LNCAP (cell line): ENCODE results near the gene ZNF407.

Experiments used
- TF ChIP-seq, protein P1 (sequence below): fragments of 450-650 bp; IDR thresholded peaks from 2 replicates; pipeline ENCODE4 v1.5.1; 2017; ENCODE audit warnings: mild to moderate bottlenecking

Gene ZNF407

DNA sequence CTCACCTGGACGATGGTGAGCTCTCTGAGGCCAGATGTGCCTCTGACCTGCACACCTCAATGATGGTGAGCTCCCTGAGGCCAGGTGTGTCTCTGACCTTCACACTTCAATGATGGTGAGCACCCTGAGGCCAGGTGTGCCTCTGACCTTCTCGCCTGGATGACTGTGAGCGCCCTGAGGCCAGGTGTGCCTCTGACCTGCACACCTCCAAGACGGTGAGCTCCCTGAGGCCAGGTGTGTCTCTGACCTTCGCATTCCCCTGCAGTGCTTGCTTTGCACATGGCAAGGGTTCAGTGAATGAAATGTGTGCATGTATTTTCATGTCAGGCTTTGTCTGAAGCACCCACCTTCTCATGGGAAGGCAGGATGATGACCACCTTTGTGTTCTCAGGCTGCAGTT lies 515.8 kb downstream of the ZNF407 start:
- TF ChIP-seq, protein P1, sequence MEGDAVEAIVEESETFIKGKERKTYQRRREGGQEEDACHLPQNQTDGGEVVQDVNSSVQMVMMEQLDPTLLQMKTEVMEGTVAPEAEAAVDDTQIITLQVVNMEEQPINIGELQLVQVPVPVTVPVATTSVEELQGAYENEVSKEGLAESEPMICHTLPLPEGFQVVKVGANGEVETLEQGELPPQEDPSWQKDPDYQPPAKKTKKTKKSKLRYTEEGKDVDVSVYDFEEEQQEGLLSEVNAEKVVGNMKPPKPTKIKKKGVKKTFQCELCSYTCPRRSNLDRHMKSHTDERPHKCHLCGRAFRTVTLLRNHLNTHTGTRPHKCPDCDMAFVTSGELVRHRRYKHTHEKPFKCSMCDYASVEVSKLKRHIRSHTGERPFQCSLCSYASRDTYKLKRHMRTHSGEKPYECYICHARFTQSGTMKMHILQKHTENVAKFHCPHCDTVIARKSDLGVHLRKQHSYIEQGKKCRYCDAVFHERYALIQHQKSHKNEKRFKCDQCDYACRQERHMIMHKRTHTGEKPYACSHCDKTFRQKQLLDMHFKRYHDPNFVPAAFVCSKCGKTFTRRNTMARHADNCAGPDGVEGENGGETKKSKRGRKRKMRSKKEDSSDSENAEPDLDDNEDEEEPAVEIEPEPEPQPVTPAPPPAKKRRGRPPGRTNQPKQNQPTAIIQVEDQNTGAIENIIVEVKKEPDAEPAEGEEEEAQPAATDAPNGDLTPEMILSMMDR = no peak

DNA sequence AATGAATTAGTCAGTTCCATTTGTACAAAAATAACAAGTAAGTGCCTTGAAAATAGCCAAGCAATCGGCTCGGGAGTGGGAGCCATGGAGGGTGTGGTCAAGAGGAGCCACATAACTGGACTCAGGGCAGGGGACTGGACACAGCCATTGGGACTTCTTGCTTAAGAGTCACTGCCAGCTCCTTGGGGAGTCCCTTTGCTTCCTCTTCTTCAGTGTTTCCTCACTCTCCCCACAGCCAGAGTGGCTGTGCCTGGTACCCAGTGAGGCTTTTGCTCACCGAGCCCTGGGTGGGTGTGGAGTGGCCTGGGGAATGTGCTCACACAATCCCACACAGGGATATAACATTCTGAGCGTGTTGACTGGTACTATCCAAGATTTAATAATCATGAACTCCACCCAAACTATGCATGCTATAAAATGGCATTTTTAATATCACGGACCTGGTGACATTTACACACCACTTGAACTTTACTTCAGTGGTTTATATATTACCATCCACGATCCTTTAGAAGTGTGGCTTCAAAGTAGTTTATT lies 516.6 kb downstream of the ZNF407 start:
- TF ChIP-seq, protein P1 = no peak
